HG02970 (cell line): ENCODE data around the gene CYP2F1.
"Not testable (repeated sequence)": the region's sequence is repeated elsewhere in the genome, so short reads cannot be mapped to it uniquely, and the experiment has no call there.

Experiments used
- ATAC-seq: cut with Tn5 transposase; IDR thresholded peaks from one replicate; pipeline ENCODE4 v1.9.1; 2021; ENCODE audit warnings: mild to moderate bottlenecking, moderate library complexity, moderate number of reproducible peaks; ENCODE audit not compliant: unreplicated experiment, low FRiP score

CYP2F1 gene

GRCh38 chr19:41114132-41114531 lies at the start of gene CYP2F1:
Gene CYP2F1 (plus strand): TSS chr19:41114432. CDS start chr19:41116189, 1,757 bp downstream.
- no peak for ATAC-seq

DNA sequence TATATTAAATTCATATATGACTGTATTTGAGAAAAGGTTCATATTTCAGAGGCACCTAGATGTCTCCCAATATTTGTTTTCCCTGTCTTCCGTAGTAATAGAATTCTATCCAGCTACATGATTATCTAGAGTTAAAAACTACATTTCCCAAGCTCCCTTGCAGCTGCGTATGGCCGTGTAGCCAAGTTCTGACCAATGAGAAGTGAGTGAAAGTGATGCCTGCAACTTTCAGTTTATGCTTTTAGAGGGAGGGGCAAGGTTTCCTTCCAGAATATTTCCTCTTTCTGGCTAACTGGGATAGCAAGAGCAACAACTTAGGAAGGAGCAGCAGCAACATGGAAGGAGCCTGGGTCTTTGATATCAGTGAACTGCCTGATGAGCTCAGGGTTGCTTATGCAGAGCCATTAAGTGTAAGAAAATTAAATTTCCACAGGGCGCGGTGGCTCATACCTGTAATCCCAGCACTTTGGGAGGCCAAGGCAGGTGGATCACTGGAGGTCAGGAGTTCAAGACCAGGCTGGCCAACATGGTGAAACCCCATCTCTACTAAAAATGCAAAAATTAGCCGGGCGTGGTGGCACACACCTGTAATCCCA lies 49.2 kb upstream of the CYP2F1 start:
- ATAC-seq, result no peak

DNA sequence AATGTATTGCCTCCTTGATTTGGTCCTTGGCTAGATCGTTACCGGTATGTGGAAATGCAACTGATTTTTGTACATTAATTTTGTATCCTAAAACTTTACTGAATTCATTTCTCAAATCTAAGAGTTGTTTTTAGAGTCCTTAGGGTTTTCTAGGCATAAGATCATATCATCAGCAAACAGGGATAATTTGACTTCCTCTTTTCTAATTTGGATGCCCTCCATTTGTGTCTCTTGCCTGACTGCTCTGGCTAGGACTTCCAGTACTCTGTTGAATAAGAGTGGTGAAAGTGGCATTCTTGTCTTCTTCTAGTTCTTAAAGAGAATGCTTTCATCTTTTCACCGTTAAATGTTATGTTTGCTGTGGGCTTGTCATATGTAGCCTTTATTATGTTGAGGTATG lies 37.9 kb upstream of the CYP2F1 start:
- no peak for ATAC-seq

GRCh38 chr19:41083516-41083915 lies 30.7 kb upstream of the CYP2F1 start:
- ATAC-seq, result no peak

GRCh38 chr19:41085748-41086415 lies 28.4 kb upstream of the CYP2F1 start:
- ATAC-seq, result no peak

GRCh38 chr19:41088151-41088550 lies 26.1 kb upstream of the CYP2F1 start, which contains the start of gene CYP2A13:
Gene CYP2A13 (plus strand): TSS chr19:41088451. CDS start chr19:41088472, 21 bp downstream.
- no peak for ATAC-seq

GRCh38 chr19:41089959-41090358 lies 24.3 kb upstream of the CYP2F1 start:
- ATAC-seq, result no peak

GRCh38 chr19:41095703-41096102 lies 18.5 kb upstream of the CYP2F1 start:
- no peak for ATAC-seq

DNA sequence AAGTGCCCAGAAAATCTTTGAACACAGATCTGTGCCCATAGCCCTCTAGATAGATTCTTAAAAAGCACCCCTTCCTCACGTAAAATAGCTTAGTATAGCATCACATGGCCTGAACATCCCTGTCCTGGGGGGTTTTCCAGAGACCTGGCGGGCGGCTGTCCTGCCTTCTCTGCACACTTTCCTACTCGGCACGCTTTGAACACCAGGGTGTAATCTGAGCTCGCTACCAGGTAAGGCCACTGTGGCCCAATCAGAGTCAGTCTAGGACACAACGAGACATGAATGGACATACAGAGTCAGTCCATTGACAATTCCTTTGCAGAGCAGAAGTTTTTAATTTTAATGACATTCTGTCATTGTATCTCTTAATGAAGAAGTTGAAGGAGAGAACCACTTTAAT lies 17.9 kb upstream of the CYP2F1 start:
- no peak for ATAC-seq

DNA sequence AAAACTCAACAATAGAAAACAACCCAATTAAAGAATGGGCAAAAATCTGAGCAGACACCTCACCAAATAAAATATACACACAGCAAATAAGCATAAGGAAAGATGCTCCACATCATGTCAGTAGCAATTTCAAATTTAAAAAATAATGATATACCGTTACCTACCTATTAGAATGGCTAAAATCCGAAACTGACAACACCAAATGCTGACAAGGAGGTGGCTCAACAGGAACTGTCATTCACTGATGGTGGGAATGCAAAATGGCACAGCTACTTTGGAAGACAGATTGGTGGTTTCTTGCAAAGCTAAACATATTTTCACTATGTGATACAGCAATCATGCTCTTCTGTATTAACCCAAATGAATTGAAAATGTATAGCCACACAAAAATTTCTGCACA lies 16.9 kb upstream of the CYP2F1 start:
- ATAC-seq, result no peak

DNA sequence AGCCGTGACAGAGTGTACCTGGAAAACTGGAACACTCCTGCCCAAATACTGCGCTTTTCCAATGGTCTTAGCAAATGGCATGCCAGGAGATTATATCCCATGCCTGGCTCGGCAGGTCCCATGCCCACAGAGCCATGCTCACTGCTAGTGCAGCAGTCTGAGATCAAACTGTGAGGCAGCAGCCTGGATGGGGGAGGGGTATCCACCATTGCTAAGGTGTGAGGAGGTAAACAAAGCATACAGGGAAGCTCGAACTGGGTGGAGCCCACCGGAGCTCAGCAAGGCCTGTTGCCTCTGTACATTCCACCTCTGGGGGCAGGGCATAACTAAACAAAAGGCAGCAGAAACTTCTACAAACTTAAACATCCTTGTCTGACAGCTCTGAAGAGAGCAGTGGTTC lies 15.5 kb upstream of the CYP2F1 start:
- ATAC-seq, result no peak

DNA sequence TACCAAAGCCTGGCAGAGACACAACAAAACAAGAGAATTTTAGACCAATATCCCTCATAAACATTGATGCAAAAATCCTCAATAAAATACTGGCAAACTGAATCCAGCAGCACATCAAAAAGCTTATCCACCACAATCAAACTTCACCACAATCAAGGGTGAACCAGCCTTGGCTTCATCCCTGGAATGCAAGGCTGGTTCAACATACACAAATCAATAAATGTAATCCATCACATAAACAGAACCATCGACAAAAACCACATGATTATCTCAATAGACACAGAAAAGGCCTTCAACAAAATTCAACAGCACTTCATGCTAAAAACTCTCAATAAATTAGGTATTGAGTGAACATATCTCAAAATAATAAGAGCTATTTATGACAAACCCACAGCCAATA lies 12.0 kb upstream of the CYP2F1 start:
- ATAC-seq, result not testable (repeated sequence)

- no peak for ATAC-seq
Observed at GRCh38 chr19:41106177-41106576, 8.1 kb upstream of the CYP2F1 start.

DNA sequence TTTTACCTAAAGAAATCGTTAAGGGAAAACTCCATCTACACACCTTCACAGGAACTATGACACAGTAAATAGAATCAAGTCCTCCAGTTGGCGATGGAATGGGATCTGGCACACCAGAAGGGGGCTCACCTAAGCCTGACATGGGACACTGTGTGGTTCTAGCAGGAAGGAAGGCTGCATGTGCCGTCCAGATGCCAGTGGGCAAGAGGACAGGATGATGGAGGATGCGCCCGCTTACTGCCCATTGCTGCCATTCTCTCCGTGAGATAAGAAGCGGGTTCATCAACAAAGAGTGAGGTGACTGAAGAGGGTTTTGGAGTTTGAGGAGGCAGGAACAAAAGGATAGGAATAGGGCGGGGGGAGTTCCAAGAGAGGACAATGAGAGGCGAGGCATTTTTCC lies 2.9 kb upstream of the CYP2F1 start:
- ATAC-seq, result no peak

GRCh38 chr19:41111750-41112295 lies 2.4 kb upstream of the CYP2F1 start:
- no peak for ATAC-seq

DNA sequence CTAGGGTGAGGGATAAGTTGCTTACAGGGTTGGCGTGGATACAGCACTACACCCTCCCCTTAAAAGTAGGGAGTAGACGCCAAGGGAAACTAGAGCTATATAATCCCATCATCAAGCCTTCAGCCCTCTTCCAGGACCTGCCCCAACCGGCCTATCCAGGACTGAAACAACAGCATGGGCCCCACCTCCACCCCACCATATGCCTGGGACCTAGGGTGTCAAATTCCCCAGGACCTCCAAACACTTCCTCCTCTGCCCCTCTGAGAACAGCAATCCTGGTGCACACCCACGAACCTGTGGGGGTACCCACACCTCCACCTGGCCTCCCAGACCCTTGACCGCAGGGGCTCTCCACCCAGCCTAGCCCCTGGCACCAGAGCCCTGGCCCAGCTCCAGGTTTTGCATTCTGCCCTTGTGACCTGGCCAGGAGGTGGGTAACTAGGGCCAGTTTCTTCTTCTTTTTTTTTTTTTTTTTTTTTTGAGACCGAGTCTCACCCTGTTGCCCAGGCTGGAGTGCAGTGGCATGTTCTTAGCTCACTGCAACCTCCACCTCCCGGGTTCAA lies 1.4 kb upstream of the CYP2F1 start:
- ATAC-seq, result no peak

GRCh38 chr19:41116261-41116660 lies 2.0 kb downstream of the CYP2F1 start:
- no peak for ATAC-seq

- not testable (repeated sequence) for ATAC-seq
Observed at GRCh38 chr19:41120929-41121911, 7.0 kb downstream of the CYP2F1 start.

- ATAC-seq, result not testable (repeated sequence)
Observed at GRCh38 chr19:41122846-41123245, 8.6 kb downstream of the CYP2F1 start.

DNA sequence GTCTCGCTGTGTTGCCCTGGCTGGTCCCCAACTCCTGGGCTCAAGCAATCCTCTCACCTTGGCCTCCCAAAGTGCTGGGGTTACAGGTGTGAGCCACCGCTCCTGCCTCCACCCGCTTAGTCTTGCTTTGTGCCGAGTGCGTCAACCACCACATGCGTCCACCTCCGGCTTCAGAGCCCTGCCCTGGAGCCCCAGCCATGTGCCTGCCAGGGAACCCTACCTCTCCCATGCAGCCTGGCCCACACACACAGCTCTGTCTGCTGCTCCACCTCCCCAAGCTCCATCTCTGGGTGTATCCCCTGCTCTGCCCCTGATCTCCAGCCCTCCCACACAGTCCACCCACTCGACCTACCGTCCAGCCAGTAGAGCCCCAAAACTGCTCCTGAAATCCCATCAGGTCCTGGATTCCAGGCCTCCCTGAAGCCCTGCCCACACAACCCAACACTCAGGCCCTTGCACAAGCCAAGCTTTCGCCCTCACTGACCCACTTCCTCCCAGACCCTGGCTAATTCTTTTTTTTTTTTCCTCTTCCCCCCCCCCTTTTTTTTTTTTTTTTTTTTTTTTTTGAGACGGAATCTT lies 9.6 kb downstream of the CYP2F1 start:
- no peak for ATAC-seq
